IPS-20b (cell line): Measurements from ENCODE around the gene ABCD4.

Experiments
- H3K27ac ChIP-seq: one replicate; pipeline ENCODE4 v1.5.1; 2013; ENCODE audit warnings: low read length
- H3K27me3 ChIP-seq: 2 replicates; pipeline ENCODE4 v1.6.1; 2013; ENCODE audit warnings: mild to moderate bottlenecking, low read length, inconsistent platforms; ENCODE audit not compliant: insufficient read depth
- H3K36me3 ChIP-seq: 2 replicates; pipeline ENCODE4 v1.6.1; 2013; ENCODE audit warnings: low read depth, mild to moderate bottlenecking, inconsistent platforms, low read length, moderate library complexity; ENCODE audit not compliant: insufficient read depth
- H3K4me1 ChIP-seq: 2 replicates; pipeline ENCODE4 v1.6.1; 2013; ENCODE audit warnings: mild to moderate bottlenecking, control low read depth, inconsistent platforms, low read length, moderate library complexity; ENCODE audit not compliant: insufficient read depth
- H3K4me3 ChIP-seq: 2 replicates; pipeline ENCODE4 v1.5.1; 2013; ENCODE audit warnings: mild to moderate bottlenecking, low read length, inconsistent platforms
- H3K9ac ChIP-seq: 2 replicates; pipeline ENCODE4 v1.6.1; 2013; ENCODE audit warnings: low read depth, mild to moderate bottlenecking, inconsistent platforms, low read length, moderate library complexity
- H3K9me3 ChIP-seq: 2 replicates; pipeline ENCODE4 v1.6.1; 2013; ENCODE audit warnings: mild to moderate bottlenecking, low read depth, low read length, inconsistent platforms; ENCODE audit not compliant: insufficient read depth

The ABCD4 gene

DNA sequence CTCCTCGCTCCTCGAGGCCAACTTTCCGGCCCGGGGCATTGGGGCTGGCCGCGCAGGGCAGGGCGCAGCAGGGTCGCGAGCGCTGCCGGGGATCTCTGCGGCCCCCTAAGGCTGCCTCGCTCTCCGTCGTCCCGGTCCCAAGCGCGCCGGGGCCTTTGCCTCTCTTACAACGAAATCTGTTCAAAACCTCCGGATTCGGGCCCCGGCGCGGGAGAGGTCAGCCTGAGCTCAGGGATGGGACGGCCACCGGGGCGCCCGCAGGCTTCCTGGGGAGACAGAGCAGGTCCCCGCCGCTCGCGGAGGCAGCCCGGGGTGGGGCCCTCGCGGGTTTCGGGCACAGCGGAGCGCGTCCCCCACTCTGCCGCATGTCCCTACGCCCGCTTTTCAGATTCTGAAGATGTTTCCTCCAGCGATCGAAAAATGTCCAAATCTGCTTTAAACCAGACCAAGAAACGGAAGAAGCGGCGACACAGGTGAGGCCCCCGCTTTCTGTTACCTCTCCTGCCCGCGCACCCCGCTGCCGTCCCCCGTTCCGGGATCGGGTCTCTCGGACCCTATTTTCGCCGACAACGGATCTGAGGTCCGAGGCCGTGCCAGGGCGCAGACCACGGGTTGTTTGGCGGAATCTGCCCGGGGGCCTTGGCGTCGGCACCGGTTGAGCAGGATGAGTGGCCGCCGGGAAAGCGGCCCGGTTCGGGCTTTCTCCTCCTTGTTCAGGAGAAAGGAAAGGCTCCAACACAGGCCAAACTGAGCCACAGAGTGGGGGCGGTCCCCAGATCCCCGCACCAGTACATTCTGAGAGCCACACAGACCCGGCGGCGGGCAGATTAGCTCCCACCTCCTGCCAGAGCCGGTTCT is 61.7 kb downstream of the ABCD4 start:
- H3K27me3 ChIP-seq: peaks cover 98% of the 10 kb centered on the region
- peaks cover 7% of the 10 kb centered on the region for H3K4me1 ChIP-seq
- H3K27ac ChIP-seq: no peak overlapping the region
- no peaks in the 10 kb centered on the region for H3K9me3 ChIP-seq
- H3K9ac ChIP-seq: no peak overlapping the region
- H3K4me3 ChIP-seq: peak overlapping the region; percentile 47; the same call in 1 of the 2 replicates
- no peaks in the 10 kb centered on the region for H3K36me3 ChIP-seq

DNA sequence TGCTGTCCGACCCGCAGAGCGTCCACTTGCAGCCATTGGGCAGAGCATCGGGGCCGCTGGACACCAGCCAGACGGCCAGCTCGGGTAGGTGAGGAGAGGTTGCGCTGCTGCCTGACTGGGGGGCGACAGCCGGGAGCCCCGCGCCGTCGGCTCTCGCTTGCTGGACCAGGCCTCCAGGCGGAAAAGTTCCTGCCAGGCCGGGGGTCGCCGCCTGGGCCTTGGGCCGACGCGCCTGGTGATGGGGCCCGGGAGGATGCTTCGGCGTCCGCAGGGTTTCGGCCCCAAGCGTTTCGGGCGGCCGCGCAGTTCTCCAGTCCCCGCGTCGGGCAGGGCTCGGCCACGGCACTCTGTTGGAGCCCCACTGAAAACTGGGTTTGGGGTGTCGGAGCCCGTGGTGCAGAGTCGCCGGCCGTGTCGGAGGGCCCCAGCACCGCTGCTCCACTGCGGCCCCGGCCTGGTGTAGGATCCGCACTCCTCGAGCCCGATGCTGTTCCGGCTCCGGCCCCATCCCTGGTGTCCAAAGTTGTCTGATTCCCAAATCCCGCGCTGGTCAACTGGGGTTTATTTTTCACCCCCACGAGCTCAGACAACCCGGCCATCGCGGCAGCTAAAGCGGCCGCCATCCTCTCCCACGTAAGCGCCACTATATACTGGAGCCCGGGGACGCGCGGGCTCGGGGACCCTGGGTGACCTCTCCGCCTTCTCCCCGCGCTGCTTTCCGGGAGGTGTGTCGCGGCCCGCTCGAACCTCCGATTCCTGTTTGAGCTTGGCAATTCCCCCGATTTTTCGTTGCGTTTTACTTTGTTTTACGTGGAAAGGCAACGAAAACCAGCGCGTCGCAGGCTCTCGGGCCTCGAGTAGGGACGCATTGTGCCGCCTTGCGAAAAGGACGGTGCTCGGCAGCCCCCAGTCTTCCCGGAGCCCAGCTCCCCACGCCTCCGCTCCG is 62.6 kb downstream of the ABCD4 start:
- H3K9ac ChIP-seq: no peak overlapping the region
- peaks cover 7% of the 10 kb centered on the region for H3K4me1 ChIP-seq
- no peaks in the 10 kb centered on the region for H3K36me3 ChIP-seq
- peaks cover 95% of the 10 kb centered on the region for H3K27me3 ChIP-seq
- H3K4me3 ChIP-seq: peak overlapping the region; percentile 47; the same call in 1 of the 2 replicates
- no peak overlapping the region for H3K27ac ChIP-seq
- H3K9me3 ChIP-seq: no peaks in the 10 kb centered on the region

DNA sequence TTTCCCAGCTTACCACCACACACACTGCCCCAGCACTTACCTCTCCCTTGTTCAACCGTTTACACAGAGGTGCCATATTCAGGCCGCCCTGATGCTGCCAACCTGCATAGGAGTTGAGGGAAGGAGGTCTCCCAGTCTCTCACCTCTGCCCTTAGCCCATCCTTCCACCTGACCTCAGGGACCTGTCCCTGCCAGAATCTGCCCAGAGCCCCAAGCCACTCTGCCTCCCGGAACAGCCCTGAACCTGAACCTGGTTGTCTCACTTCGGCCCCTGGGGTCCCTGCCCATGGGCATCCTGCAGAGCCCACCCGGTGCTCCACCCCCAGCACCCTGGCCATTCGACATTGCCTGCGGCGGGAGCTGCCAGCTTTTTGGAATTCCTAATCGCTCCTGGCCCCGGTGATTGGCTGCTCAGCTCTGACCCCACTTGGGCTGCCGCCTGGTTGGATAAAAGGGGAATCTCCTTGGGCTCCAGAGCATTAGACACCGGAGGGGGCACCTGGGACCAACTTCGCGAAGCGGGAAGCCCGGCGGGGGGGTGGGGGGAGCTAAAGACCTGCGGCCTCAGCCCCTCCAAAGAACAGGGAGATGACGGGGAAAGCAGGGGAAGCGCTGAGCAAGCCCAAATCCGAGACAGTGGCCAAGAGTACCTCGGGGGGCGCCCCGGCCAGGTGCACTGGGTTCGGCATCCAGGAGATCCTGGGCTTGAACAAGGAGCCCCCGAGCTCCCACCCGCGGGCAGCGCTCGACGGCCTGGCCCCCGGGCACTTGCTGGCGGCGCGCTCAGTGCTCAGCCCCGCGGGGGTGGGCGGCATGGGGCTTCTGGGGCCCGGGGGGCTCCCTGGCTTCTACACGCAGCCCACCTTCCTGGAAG is 63.5 kb downstream of the ABCD4 start, which contains the start of gene VSX2:
VSX2 (plus strand) TSS at position 476 of the 874 bp plus-strand sequence; CDS start at position 589, 113 bp downstream.
- no peak within 1 kb of the TSS for H3K27ac ChIP-seq
- no peaks in the 10 kb centered on the region for H3K9me3 ChIP-seq
- no peaks in the 10 kb centered on the region for H3K36me3 ChIP-seq
- H3K4me1 ChIP-seq: peaks cover 3% of the 10 kb centered on the region
- H3K9ac ChIP-seq: no peak within 1 kb of the TSS
- peak within 1 kb of the TSS; percentile 47; the same call in 1 of the 2 replicates for H3K4me3 ChIP-seq
- peaks cover 95% of the 10 kb centered on the region for H3K27me3 ChIP-seq

- Histone ChIP-seq H3K36me3 (no peaks in the 10 kb centered on the region), H3K4me1 (no peaks in the 10 kb centered on the region; the same call in 1 of the 2 replicates), H3K9ac (no peak overlapping the region), H3K4me3 (no peak overlapping the region), H3K9me3 (no peaks in the 10 kb centered on the region), H3K27me3 (peaks cover 81% of the 10 kb centered on the region), H3K27ac (no peak overlapping the region)
Measured at GRCh38 chr14:74237441-74237840, 65.3 kb downstream of the ABCD4 start.
